Esophagus muscularis mucosa (tissue), 3 donors: ENCODE results near the gene CBFA2T3.

Experiments used
- CTCF ChIP-seq, 3 experiments: fragments of 200-600 bp in 2 of 3; fragments of 450-650 bp in 1 of 3; sonication (generic) in 2 of 3; IDR thresholded peaks; one replicate each; pipeline ENCODE4 v1.5.1; 2017 to 2019; ENCODE audit warnings: antibody characterized with exemption in 3 of 3, mild to moderate bottlenecking in 2 of 3, moderate library complexity in 1 of 3
- POLR2A ChIP-seq: fragments of 450-650 bp; IDR thresholded peaks from one replicate; pipeline ENCODE4 v1.6.1; 2017; ENCODE audit warnings: antibody characterized with exemption, moderate library complexity, mild to moderate bottlenecking, low read depth

- no peak for TF ChIP-seq CTCF (IDR thresholded peaks at IDR 0.05)
- no peak for TF ChIP-seq POLR2A
These were observed 46.9 kb upstream of the CBFA2T3 start for GRCh38 chr16:89023621-89024511.
